K562 (cell line): Measurements from ENCODE around the gene HVCN1. TPM values are rescaled to one million over a fixed set of nuclear protein-coding genes. Genes with fewer than 3 reads are reported as not detected.

ENCODE experiments used
- ATAC-seq: fragments of 200-7000 bp; cut with Tn5 transposase; 3 replicates; pipeline ENCODE4 v1.9.1; 2020; ENCODE audit warnings: moderate library complexity
- Bru-seq: library from RNA; stranded (reverse); fragments of 400-500 nt; gene quantifications from one replicate; lab custom pipeline; 2021; lab: Mats Ljungman, UMichigan
- BruChase-seq, 2 experiments: library from RNA; stranded (reverse); fragments of 400-500 nt; gene quantifications; one replicate each; lab custom pipeline; 2021; lab: Mats Ljungman, UMichigan
- BruUV-seq: library from RNA; stranded (reverse); fragments of 400-500 nt; replicated peaks from 2 replicates; lab custom pipeline; 2021; lab: Mats Ljungman, UMichigan
- CTCF ChIA-PET: fragments of 300-600 bp; formaldehyde crosslinking; extraction: SDS; loops from one replicate; lab custom pipeline; 2021; ENCODE audit warnings: low intra/inter-chr PET ratio; lab: Yijun Ruan, JAX
- POLR2A ChIA-PET: fragments of 300-600, 350-650 bp; sonication (Branson Sonifier 250); formaldehyde crosslinking; extraction: SDS; loops from one replicate; lab custom pipeline; 2021; ENCODE audit warnings: antibody characterized with exemption, inconsistent platforms; lab: Yijun Ruan, JAX
- DNase-seq, 4 experiments: peaks; one replicate each; pipeline versions ENCODE4 v3.0.0 to v3.0.0-alpha.2; 2011 to 2018; ENCODE audit warnings: low spot score in 3 of 4, mixed read lengths in 3 of 4; ENCODE audit errors: extremely low read depth in 1 of 4
- FAIRE-seq: peaks from 2 replicates; lab custom pipeline; 2011; peaks lifted over from hg19 to GRCh38; lab: Jason Lieb, UNC
- H2AFZ ChIP-seq: 2 replicates; pipeline ENCODE4 v1.6.0; 2011; ENCODE audit warnings: low read depth, low read length, control low read depth, inconsistent platforms
- H3K27ac ChIP-seq: fragments of 200-600 bp; 3 replicates; pipeline ENCODE4 v1.8.0; 2011; ENCODE audit warnings: low read depth, mild to moderate bottlenecking, control low read depth, inconsistent platforms, low read length, moderate library complexity, mixed read lengths; ENCODE audit errors: extremely low read depth
- H3K27me3 ChIP-seq, 2 experiments: fragments of 300-600 bp in 1 of 2; 2 replicates in 1 of 2; 3 replicates in 1 of 2; pipeline versions ENCODE4 v1.6.0 to v1.8.0; 2011; ENCODE audit warnings: inconsistent platforms in 2 of 2, low read length in 2 of 2, mild to moderate bottlenecking in 1 of 2, mixed read lengths in 1 of 2, moderate library complexity in 1 of 2; ENCODE audit not compliant: control insufficient read depth in 2 of 2, insufficient read depth in 2 of 2
- H3K36me3 ChIP-seq: fragments of 300-600 bp; 3 replicates; pipeline ENCODE4 v1.8.0; 2011; ENCODE audit warnings: mild to moderate bottlenecking, low read length, inconsistent platforms; ENCODE audit not compliant: control insufficient read depth, insufficient read depth
- H3K4me1 ChIP-seq, 2 experiments: fragments of 200-600 bp in 1 of 2; replicated peaks in 1 of 2; 2 replicates in 1 of 2; 3 replicates in 1 of 2; pipeline versions ENCODE4 v1.5.1 to v1.8.0; 2011; ENCODE audit warnings: inconsistent platforms in 2 of 2, low read length in 2 of 2, mild to moderate bottlenecking in 1 of 2, mixed read lengths in 1 of 2, moderate library complexity in 1 of 2; ENCODE audit not compliant: control insufficient read depth in 2 of 2, insufficient read depth in 2 of 2
- H3K4me2 ChIP-seq: 2 replicates; pipeline ENCODE4 v1.6.1; 2011; ENCODE audit warnings: low read length, control low read depth, inconsistent platforms, mixed read lengths; ENCODE audit not compliant: insufficient read depth
- H3K4me3 ChIP-seq: fragments of 200-600 bp; sonication (generic), shearing (Covaris generic); 2 replicates; pipeline ENCODE4 v1.5.1; 2016; ENCODE audit warnings: control low read depth, inconsistent platforms
- H3K79me2 ChIP-seq: fragments of 200-600 bp; 3 replicates; pipeline ENCODE4 v1.8.0; 2011; ENCODE audit warnings: low read length, inconsistent platforms; ENCODE audit not compliant: control insufficient read depth, insufficient read depth
- H3K9ac ChIP-seq, 2 experiments: 2 replicates each; pipeline versions ENCODE4 v1.6.0 to v1.6.1; 2011; ENCODE audit warnings: low read depth in 2 of 2, low read length in 2 of 2, control low read depth in 1 of 2, inconsistent platforms in 1 of 2, mild to moderate bottlenecking in 1 of 2, mixed read lengths in 1 of 2; ENCODE audit not compliant: insufficient read depth in 1 of 2
- H3K9me1 ChIP-seq: one replicate; pipeline ENCODE4 v1.6.0; 2011; ENCODE audit warnings: inconsistent platforms, mild to moderate bottlenecking, low read length, moderate library complexity; ENCODE audit not compliant: control insufficient read depth, insufficient read depth
- H3K9me3 ChIP-seq: replicated peaks from 2 replicates; pipeline ENCODE4 v1.5.1; 2011; ENCODE audit warnings: low read depth, low read length, inconsistent platforms; ENCODE audit not compliant: control insufficient read depth, insufficient read depth
- H4K20me1 ChIP-seq: replicated peaks from 2 replicates; pipeline ENCODE4 v1.6.1; 2011; ENCODE audit warnings: low read length, inconsistent platforms, mixed read lengths; ENCODE audit not compliant: control insufficient read depth, insufficient read depth
- ARNT ChIP-seq, 2 experiments: fragments of 450-650 bp; IDR thresholded peaks; 2 replicates each; pipeline ENCODE4 v1.6.1; 2016; ENCODE audit warnings: mild to moderate bottlenecking in 1 of 2
- DNMT1 ChIP-seq: fragments of 450-650 bp; IDR thresholded peaks from 2 replicates; pipeline ENCODE4 v1.6.1; 2016; ENCODE audit warnings: antibody characterized with exemption, mild to moderate bottlenecking
- DPF2 ChIP-seq: fragments of 450-650 bp; IDR thresholded peaks from 2 replicates; pipeline ENCODE4 v1.6.1; 2016
- HSF4 ChIP-seq: fragments of 250-450 bp; sonication (Bioruptor Pico); IDR thresholded peaks from 2 replicates; pipeline ENCODE4 v2.1.2; 2022; ENCODE audit warnings: mild to moderate bottlenecking, moderate library complexity, borderline replicate concordance
- TAF1 ChIP-seq: IDR thresholded peaks from 2 replicates; pipeline ENCODE4 v1.6.1; 2011; ENCODE audit warnings: mild to moderate bottlenecking, low read length, moderate library complexity; ENCODE audit not compliant: insufficient read depth, control insufficient read depth, severe bottlenecking; ENCODE audit errors: extremely low read depth
- ZNF133 ChIP-seq: fragments of 250-450 bp; sonication (Bioruptor Pico); IDR thresholded peaks from 2 replicates; pipeline ENCODE4 v1.4.0; 2020; ENCODE audit warnings: mild to moderate bottlenecking
- WGBS: fragments of 100-300 bp; shearing (Covaris generic); methylation state at CpG from one replicate; pipeline ENCODE4 v1.1.6; 2016; ENCODE audit warnings: low coverage, mixed read lengths; ENCODE audit not compliant: insufficient coverage; ENCODE audit errors: missing lambda C conversion rate; 5-methylcytosine and 5-hydroxymethylcytosine counted together
- in situ Hi-C: fragments of 300-500 bp; cut with MboI; formaldehyde crosslinking; loops from 4 replicates; pipeline ENCODE4 v1.15.0; 2018; ENCODE audit warnings: inconsistent platforms, mixed read lengths
- intact Hi-C: fragments of 100-400 bp; cut with micrococcal nuclease; formaldehyde crosslinking; loops from 2 replicates; pipeline ENCODE4 v1.14.2; 2022
- long read RNA-seq, 3 experiments: library from polyadenylated mRNA in 2 of 3; library from RNA in 1 of 3; unstranded in 2 of 3; stranded (forward) in 1 of 3; transcript quantifications; one replicate each; pipeline ENCODE4 v2.0.0, GENCODE V29; 2019 to 2022
- polyA minus RNA-seq, 3 experiments: library from RNA; depleted of rRNA, polyadenylated mRNA; stranded (reverse); fragments of >200 nt; gene quantifications; 2 replicates each; pipeline ENCODE4 v1.2.3, GENCODE V29; 2011
- polyA plus RNA-seq, 8 experiments: library from polyadenylated mRNA; depleted of rRNA in 4 of 8; stranded (reverse) in 5 of 8; unstranded in 3 of 8; fragments of >200 nt; fragmentation: Nextera tagmentation in 2 of 8; fragmentation: Illumina TruSeq in 1 of 8; extraction: Ambion mirVana in 2 of 8; extraction: Trizol in 1 of 8; gene quantifications; 2 replicates each; pipeline versions ENCODE4 v1.2.1 to v1.2.3, GENCODE V29; 2011 to 2014; ENCODE audit warnings: inconsistent platforms in 1 of 8, missing spikeins in 1 of 8
- total RNA-seq, 7 experiments: library from RNA; depleted of rRNA in 6 of 7; stranded (reverse); fragments of >200 nt in 6 of 7; fragmentation: Illumina TruSeq in 2 of 7; extraction: Trizol in 2 of 7; gene quantifications; 2 replicates each; pipeline versions ENCODE4 v1.2.1 to v1.2.3, GENCODE V29; 2011 to 2021; ENCODE audit warnings: low replicate concordance in 1 of 7
- TF ChIP-seq, protein P1 (sequence below), 3 experiments: fragments of 200-800 bp in 1 of 3; sonication (Bioruptor generic) in 1 of 3; sonication (generic) in 1 of 3; formaldehyde crosslinking in 1 of 3; IDR thresholded peaks; 2 replicates each; pipeline versions ENCODE4 v1.6.1 to v1.8.0; 2016 to 2022; ENCODE audit warnings: mild to moderate bottlenecking in 2 of 3, missing compliant biosample characterization in 2 of 3, missing genetic modification characterization in 2 of 3, missing genetic modification reagents in 1 of 3
- TF ChIP-seq, protein P2 (sequence below): sonication (generic); formaldehyde crosslinking; IDR thresholded peaks from 2 replicates; pipeline ENCODE4 v1.8.0; 2022; ENCODE audit warnings: mild to moderate bottlenecking, missing genetic modification reagents
- TF ChIP-seq, protein P3 (sequence below): sonication (generic); formaldehyde crosslinking; IDR thresholded peaks from 2 replicates; pipeline ENCODE4 v1.8.0; 2022; ENCODE audit warnings: missing genetic modification reagents, mild to moderate bottlenecking, borderline replicate concordance
- TF ChIP-seq, protein P4 (sequence below): sonication (generic); formaldehyde crosslinking; IDR thresholded peaks from 2 replicates; pipeline ENCODE4 v1.8.0; 2022; ENCODE audit warnings: mild to moderate bottlenecking, low read depth, missing genetic modification reagents

Gene HVCN1, protein sequence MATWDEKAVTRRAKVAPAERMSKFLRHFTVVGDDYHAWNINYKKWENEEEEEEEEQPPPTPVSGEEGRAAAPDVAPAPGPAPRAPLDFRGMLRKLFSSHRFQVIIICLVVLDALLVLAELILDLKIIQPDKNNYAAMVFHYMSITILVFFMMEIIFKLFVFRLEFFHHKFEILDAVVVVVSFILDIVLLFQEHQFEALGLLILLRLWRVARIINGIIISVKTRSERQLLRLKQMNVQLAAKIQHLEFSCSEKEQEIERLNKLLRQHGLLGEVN
- 0.93 and 3.1 TPM in 2 replicates for total RNA-seq (2011; cell fraction: chromatin; rRNA removed; ENCODE audit: low replicate concordance)
- total RNA-seq (2011; cell fraction: nucleolus; rRNA removed): 0.92 and 1.3 TPM in 2 replicates
- total RNA-seq (2011; cell fraction: nucleoplasm; rRNA removed): 1.0 and 1.2 TPM in 2 replicates
- total RNA-seq (2014; rRNA removed) (0.50 and 1.4 TPM in 2 replicates), total RNA-seq (2014; rRNA removed; fragmentation: Illumina TruSeq; extraction: Trizol) (0.61 and 0.91 TPM in 2 replicates), total RNA-seq (2015; rRNA removed; fragmentation: Illumina TruSeq; extraction: Trizol) (1.0 and 1.6 TPM in 2 replicates), total RNA-seq (2021) (0.87 and 1.4 TPM in 2 replicates), polyA plus RNA-seq (2011; rRNA removed) (0.25 and 4.6 TPM in 2 replicates), polyA plus RNA-seq (2014; fragmentation: Illumina TruSeq; extraction: Trizol) (1.4 and 1.8 TPM in 2 replicates), polyA plus RNA-seq (2014; fragmentation: Nextera tagmentation; extraction: Ambion mirVana) (under 1 TPM; 0.21 to 0.24 TPM), polyA plus RNA-seq (2014; rRNA removed) (0.74 and 0.90 TPM in 2 replicates), polyA minus RNA-seq (2011; rRNA and poly(A)+ RNA removed) (0.42 and 2.5 TPM in 2 replicates), Bru-seq, nascent RNA (percentile 31 among the genes with signal in this experiment), BruChase-seq, experiment 1, labeled RNA remaining after a 2-hour chase (percentile 29 among the genes with signal in this experiment), BruChase-seq, experiment 2, labeled RNA remaining after a 6-hour chase (percentile 27 among the genes with signal in this experiment)
- 0.55 and 3.7 TPM in 2 replicates for polyA plus RNA-seq (2011; cell fraction: cytosol; rRNA removed)
- 0.54 and 2.5 TPM in 2 replicates for polyA plus RNA-seq (2011; cell fraction: nucleus; rRNA removed)
- 2.4 and 6.2 TPM in 2 replicates for polyA plus RNA-seq (2012)
- 1.2 TPM in 1 of 2 replicates, not detected in the other for polyA minus RNA-seq (2011; cell fraction: cytosol; rRNA and poly(A)+ RNA removed)
- polyA minus RNA-seq (2011; cell fraction: nucleus; rRNA and poly(A)+ RNA removed): 0.27 and 0.89 TPM in 2 replicates
- long read RNA-seq, experiment 1, partial matches to known transcripts: 0 of 1 reads
- long read RNA-seq, experiment 1, other reads (novel, unspliced or antisense): 1 of 1 reads
- long read RNA-seq, experiment 2, partial matches to known transcripts: 1 of 3 reads
- long read RNA-seq, experiment 2, other reads (novel, unspliced or antisense): 1 of 3 reads
- long read RNA-seq, experiment 3: 0 reads

DNA sequence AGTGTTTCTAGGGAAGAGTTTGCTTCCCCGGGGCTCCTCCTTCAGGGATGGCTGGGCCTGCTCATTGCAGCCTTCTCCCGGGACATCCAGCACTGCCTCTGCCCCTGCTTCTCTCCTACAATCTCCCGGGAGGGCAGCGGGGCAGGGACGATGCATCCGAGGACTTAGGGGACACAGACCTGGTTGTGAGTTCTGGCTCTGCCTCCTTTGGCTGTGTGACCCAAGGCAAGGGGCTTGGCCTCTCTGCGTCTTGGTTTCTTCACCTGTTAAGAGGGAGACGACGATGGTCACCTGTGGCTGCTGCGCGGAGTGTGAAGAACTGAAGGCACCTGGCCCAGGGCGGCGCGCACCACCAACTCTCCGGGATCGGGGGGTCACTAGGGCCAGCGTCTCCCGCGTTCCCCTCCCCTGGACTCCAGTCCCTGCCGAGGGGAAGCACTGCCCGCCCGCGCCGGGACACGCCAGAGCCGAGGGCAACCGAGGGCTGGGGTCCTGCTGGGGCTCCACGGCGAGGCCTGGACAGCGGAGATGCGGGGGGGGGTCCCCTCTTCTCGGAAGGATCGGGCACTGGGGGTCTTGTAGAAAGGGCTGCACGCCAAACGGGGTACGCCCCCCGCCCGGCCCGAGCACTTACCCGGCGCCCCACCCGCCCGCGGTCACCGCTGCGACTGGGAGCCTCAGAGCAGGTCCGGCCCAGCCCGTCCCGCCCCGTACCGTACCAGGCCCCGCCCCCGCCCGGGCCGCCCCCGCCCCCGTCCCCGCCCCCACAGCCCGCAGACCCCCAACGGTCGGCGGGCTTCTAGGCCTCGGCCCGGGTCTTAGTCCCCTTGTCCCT, at the start of gene HVCN1:
TSS of gene HVCN1 (minus strand) at position 670 of the 835 bp plus-strand sequence. CDS start 5,870 bp downstream, outside the sequence.
- intact Hi-C loops (no loop called here), in situ Hi-C loops (no loop called here)
- FAIRE-seq (no peak), ATAC-seq (peak; percentile 78), DNase-seq (peak; percentile 28 to 87 (median 76))
- no peaks in the 10 kb centered on the region for H3K36me3 ChIP-seq
- H3K9ac ChIP-seq: peak within 1 kb of the TSS in 1 of 2 experiments; percentile 87; a peak in 2 of 4 replicates
- peaks cover 5% of the 10 kb centered on the region for H3K9me1 ChIP-seq
- no peaks in the 10 kb centered on the region for H3K9me3 ChIP-seq
- POLR2A ChIA-PET: interaction anchor here (0.9 kb wide), 1 partner anchor 7 kb away, joined by 3 read pairs; no protein-coding TSS in a partner anchor
- BruUV-seq: no TSS peak
- H3K27me3 ChIP-seq: peaks cover 14 to 30% of the 10 kb centered on the region in 2 experiments; a peak in 4 of 5 replicates
- 0 out of 3 replicates have a peak within 1 kb of the TSS, but pooled peaks have one; percentile 5 for H3K27ac ChIP-seq
- H3K4me2 ChIP-seq: peak within 1 kb of the TSS; percentile 64
- H3K4me1 ChIP-seq: peaks cover 26 to 33% of the 10 kb centered on the region in 2 experiments
- peak within 1 kb of the TSS; percentile 89 for H2AFZ ChIP-seq
- WGBS: 26% methylated on average over 27 of the region's 64 CpGs
- no peaks in the 10 kb centered on the region; the same call in none of the 2 replicates for H4K20me1 ChIP-seq
- peak within 1 kb of the TSS; percentile 23 for H3K4me3 ChIP-seq
- no peaks in the 10 kb centered on the region for H3K79me2 ChIP-seq
- CTCF ChIA-PET: no interaction called here
- no peak for TF ChIP-seq DNMT1
- TF ChIP-seq, protein P1, sequence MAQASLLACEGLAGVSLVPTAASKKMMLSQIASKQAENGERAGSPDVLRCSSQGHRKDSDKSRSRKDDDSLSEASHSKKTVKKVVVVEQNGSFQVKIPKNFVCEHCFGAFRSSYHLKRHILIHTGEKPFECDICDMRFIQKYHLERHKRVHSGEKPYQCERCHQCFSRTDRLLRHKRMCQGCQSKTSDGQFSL (CRISPR knock-in tag; IDR thresholded peaks at IDR 0.05): 0 out of 2 replicates have a peak, but pooled peaks have one; percentile 35
- TF ChIP-seq, protein P1 (tag; IDR thresholded peaks at IDR 0.05): no peak
- TF ChIP-seq, protein P2, sequence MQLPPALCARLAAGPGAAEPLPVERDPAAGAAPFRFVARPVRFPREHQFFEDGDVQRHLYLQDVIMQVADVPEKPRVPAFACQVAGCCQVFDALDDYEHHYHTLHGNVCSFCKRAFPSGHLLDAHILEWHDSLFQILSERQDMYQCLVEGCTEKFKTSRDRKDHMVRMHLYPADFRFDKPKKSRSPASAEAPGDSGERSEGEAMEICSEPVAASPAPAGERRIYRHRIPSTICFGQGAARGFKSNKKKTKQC (CRISPR knock-in tag): no peak
- TF ChIP-seq, protein P3, sequence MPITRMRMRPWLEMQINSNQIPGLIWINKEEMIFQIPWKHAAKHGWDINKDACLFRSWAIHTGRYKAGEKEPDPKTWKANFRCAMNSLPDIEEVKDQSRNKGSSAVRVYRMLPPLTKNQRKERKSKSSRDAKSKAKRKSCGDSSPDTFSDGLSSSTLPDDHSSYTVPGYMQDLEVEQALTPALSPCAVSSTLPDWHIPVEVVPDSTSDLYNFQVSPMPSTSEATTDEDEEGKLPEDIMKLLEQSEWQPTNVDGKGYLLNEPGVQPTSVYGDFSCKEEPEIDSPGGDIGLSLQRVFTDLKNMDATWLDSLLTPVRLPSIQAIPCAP: no peak
- TF ChIP-seq TAF1: no peak
- TF ChIP-seq ZNF133: no peak
- TF ChIP-seq, protein P4, sequence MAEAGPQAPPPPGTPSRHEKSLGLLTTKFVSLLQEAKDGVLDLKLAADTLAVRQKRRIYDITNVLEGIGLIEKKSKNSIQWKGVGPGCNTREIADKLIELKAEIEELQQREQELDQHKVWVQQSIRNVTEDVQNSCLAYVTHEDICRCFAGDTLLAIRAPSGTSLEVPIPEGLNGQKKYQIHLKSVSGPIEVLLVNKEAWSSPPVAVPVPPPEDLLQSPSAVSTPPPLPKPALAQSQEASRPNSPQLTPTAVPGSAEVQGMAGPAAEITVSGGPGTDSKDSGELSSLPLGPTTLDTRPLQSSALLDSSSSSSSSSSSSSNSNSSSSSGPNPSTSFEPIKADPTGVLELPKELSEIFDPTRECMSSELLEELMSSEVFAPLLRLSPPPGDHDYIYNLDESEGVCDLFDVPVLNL (CRISPR knock-in tag): 0 out of 2 replicates have a peak, but pooled peaks have one; percentile 24
- no peak for TF ChIP-seq DPF2
- TF ChIP-seq HSF4 (CRISPR knock-in tag): no peak
- TF ChIP-seq ARNT (IDR thresholded peaks at IDR 0.05): no peak
